SKM-1 treated with dmso at 0.1 percent for 144 hours (cell line): ENCODE measurements around the gene RGS14.

Experiments
- DNase-seq: peaks from one replicate; lab custom pipeline; 2025; ENCODE audit not compliant: unreplicated experiment; lab: John Stamatoyannopoulos, UW

The RGS14 gene, protein sequence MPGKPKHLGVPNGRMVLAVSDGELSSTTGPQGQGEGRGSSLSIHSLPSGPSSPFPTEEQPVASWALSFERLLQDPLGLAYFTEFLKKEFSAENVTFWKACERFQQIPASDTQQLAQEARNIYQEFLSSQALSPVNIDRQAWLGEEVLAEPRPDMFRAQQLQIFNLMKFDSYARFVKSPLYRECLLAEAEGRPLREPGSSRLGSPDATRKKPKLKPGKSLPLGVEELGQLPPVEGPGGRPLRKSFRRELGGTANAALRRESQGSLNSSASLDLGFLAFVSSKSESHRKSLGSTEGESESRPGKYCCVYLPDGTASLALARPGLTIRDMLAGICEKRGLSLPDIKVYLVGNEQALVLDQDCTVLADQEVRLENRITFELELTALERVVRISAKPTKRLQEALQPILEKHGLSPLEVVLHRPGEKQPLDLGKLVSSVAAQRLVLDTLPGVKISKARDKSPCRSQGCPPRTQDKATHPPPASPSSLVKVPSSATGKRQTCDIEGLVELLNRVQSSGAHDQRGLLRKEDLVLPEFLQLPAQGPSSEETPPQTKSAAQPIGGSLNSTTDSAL

DNA sequence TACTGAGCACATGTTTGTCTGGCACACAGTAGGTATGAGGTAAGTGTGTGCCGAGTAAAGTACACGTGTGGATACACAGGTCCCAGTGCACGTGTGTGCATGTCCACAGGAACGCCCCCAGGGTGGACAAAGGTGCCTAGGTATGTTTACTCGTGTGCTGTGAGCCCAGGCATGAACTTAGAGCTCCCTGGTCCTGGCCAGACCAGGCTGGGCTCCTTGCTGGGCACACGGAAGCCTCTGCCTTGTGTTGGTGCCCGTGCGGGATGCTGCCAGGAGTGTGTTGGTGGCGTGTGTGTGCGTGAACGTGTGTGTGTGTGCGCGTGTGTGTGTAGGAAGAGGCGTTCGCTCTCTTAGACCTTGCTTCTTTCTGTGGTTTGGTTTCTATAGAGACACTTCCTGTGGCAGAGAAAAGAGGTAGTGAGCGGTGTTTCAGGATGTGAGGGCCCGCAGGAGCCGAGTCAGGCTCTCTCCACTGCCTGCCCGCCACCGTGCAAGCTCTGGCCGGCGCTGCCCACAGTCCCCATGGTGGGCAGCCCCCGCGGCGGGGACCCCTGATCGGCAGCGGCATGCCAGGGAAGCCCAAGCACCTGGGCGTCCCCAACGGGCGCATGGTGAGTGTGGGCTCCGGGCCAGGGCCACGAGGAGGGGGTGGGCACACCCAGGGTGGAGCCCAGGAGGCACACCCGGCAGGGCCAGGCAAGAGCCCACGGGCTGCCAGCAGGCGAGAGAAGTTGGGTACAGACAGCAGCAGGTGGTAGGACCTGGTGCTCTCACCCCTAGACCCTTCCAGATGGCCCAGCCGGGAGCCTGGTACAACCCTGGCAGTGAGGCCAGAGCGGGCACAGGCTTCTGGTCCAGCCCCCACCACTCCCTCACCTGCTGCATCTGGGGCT, at the start of gene RGS14:
TSS of gene RGS14 (plus strand) at position 466 of the 893 bp plus-strand sequence. CDS start at position 567, 101 bp downstream.
- peak; percentile 96 for DNase-seq

DNA sequence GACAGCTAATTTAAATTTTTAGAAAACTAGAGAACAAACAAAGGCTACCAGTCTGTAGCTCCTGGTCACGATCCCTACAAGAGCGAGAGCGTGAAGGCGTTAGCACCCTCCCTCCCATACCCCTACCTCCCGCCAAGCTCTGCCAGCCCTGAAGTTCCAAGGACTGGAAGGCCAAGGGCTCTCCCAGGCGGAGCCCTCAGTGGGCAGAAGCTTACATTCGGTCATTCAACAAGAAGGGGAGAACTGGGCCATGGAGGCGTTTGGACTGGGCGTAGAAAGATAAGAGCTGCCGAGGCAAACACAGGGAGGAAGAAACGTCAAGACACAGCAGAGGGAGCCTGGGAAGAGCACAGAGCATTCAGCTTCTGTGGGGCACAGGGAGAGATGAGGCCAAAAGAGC, 49.0 kb upstream of the RGS14 start:
- DNase-seq, result no peak

DNA sequence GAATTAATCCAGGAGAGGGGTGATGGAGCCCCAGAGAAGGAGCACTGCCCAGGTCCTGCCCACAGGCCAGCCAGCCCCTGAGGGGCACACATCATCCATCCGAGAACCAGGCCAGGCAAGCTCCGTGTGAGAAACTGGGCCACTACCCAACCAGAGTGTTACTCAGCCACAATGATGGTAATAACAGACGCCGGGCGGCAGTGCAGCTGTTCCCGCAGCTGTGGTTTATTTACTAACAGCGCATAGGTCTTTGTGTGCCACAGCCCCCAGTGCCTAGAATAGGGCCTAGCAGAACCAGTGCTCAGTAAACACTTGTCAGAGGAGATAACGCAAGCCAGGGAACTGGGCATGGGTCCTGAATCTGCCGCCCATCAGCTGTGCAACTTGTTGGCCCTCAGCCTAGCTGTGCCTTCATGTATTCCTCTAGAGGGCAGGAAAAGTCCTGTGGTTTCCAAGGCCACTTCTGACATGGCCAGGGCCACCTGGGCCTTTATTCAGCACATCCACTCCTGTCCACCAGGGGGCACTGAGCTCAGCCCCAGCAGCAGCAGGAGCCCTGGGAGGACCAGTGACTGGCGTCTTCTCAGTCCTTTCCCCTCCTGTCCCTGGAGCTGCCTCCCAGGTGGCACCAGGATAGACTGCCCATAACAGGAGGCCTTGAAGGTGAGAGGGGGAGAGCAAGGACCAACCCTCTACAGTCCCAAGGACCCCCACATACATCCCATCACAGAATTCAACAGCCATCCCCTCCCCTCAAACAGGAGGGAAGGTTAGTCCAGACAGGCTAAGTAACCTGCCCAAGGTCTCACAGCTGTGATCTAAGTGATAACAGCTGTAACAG, 48.2 kb upstream of the RGS14 start:
- DNase-seq, result peak; percentile 48

DNA sequence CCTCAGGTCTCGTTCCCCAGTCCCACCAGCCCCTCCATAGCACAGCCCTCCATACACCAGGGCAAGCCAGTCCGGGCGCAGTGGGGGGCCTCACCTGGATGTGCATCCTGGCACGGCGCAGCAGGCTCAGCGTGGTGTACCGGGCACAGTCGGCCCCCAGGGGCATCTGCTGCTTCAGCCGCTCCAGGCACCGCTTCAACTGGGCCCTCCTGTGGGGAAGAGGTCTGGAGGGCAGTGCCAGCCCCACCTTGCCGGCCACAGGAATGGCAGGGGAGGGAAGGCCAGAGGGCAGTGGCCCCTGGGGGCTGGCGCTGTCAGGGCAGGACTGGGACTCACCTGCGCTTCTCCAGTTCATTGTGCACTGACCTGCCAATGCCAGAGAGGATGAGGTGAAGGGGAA, 47.4 kb upstream of the RGS14 start:
- DNase-seq, result no peak

DNA sequence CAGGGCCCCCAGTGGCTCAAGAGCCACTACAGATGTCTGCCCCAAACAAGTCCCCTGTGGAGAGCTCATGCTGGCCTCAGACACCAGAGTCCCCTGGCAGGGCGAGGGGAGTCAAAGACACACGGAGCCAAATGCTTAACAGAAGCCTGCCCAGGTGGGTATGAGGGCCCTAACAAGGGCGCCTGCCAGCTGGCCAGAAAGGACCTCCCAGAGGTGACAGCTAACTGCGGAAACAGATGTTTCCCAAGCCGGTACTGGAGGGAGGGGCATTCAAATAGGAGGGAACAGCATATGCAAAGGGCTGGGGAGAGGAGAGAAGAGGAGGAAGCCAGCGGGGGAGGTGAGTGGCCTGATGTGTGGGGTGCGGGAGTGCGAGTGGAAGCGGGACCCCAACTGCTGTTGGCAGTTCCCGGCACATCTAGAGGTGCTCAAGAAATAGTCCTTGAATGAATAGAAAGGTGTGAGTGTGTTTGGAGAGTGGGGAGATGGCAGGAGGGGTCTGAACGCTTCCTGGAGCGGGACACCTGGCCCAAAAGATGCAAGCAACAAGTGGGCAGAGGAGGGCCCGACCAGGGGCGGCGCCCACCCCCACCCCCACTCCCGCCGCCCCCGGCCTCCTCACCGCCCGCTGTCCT, 46.9 kb upstream of the RGS14 start:
- DNase-seq, result peak; percentile 67

DNA sequence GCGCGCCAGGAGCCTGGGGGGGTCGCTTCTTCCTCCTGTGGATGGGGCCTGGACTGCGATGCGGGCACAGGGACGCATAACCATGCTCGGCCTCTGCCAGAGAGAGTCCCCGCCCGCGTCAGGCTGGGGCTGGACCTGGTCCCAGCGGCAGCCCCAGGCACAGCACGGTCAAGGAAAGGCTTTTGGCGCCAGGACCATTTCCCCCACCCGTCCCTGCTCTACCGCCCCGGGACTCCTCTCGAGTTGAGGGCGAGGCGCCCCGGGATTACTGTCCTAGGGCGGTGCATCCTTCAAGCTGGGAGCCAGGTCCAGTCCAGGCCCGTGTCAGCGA, 46.4 kb upstream of the RGS14 start:
- no peak for DNase-seq

DNA sequence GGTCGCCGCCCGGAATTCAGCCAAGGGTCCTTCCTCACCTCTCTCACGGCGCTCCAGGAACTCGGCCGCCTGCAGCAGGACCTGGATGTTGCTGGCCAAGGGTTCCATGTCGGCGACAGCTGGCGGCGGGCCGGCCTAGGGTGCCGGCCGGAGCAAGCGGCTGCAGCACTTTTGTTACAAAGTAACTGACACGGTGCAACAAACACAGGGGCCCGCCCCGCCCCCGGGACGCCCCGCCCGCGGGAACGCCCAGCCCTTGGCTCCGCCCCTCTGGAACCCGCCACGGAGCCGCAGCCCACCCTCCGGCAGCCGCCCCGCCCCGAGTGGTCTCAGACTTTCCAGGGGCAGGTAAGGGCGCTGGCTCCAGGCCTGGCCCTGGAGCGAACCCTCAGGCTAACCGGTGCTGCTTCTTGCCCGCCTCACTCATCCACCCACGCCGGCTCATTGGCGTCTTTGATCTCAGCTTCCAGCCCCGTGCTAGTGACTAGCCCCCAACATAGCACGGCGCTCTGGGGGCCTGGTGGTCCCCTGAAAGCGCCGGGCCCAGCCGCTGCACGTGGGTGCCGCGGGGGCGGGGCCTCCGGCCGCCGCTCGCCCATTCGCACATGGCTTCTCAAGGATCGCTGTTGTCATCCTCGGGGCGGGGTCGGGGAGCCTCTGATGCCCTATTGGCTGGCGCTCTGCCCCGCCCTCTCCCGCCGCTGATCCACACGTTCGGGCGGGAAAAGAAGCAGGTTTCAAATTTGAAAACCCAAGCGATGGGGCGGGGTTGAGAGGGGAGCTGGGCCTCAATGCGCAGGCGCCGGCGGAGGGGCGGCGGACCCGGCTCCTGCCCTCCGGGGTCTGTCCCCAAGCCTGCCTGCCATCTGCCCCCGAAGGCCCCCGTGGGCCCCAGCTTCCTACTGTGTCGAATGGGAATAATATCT, 45.7 kb upstream of the RGS14 start, which contains the start of gene MXD3:
TSS of gene MXD3 (minus strand) at position 176 of the 926 bp plus-strand sequence. CDS start at position 108, 68 bp downstream.
- peak; percentile 96 for DNase-seq

DNA sequence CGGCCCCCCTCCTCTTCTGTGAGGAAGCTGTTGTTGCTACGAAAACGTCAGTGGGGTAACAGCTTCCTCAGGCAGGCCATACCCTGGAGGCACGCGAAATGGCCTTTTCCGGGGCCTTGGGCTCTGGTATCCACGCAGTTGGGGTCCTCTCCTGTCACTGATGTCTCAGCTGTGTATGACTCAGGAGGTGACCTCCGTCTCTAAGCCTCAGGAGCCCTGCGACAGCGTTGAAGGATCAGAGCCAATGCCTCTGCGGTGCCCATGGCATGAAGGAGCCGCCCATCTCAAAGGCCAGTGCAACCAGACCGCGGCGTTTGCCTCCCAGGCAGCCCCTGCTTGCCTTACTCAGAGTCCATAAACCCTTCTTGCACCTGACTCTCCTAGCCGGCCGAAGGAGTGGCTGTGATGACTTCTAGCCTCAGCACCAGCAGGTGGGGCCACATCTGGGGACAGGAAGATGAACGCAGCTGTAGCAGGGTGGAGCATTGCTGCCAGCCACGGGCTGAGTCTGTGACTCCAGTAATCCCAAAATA, 45.0 kb upstream of the RGS14 start:
- DNase-seq, result no peak

DNA sequence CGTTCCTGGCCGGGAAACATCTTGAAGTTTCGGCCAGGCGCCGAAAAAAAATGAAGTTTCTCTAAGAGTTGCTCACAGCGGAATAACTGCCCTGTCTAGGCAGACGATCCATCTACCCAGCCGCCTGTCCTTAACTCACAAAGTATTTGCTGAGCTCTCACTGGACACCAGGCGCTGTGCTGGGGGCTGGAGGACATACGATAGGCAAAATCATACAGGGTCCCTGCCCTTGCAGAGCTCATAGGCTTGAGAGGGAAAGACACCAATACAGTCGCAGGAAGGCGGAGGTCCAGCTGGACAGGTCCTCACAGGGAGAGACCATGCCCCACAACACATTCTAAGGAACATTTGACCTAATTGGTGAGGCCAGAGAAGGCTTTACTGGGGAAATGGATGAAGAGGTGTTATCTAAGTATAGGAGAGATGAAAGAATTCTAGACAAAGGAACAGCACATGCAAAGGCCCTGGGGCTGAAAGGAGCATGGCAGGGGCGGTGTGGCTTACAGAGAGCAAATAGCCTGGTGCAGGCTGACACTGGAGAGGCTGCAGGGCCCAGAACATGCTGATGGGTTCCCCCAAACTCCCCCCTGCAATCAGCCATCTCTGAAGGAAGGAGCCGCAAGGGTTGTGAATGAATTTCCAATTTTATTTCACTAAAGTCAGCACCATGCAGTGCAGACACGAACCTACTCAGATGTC, 44.0 kb upstream of the RGS14 start:
- no peak for DNase-seq

DNA sequence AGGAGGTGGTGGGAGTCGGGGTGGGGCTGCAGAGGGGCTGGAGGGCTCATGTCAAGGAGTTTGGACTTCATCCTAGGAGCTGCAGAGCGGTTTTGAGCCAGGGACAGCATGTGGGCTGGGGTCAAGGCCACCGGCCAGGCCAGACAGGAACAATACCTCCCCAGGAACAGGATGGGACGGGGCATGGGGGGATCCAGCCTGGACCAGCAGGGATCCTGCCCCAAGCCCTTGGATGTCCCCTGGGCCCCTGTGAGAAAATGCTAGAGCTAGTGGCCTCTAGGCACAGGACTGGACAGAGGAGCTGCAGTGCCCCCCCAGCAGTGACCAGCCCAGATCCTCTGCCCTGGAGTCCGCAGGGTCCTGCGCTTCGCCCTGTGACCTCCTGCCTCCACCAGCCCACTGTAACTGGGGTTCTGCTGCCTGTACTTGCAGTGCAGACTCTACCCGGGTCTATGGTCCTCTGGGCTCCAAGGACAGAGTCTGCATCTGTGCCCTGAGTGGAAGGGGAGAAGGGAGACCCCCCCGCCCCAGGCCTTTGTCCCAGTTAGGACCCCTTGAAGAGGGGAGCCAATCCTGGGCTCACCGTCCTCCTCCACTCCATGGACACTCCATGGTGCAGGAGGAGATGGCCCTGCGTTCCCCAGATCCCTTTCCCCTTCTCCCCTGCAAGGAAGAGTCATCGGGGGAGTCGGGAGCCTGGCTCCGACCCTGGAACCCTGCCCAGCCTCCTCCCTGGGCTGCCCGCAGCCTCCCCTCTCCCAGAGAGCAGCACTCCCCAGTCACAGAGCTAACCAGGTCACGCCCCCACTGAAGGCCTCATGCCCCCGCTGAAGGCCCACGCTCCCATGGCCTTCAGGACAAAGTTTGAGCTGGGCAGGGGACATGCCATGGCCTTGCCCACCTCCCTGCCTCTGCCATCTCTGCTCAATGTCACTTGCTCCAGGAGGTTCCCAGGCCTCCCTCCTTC, 43.1 kb upstream of the RGS14 start:
- DNase-seq, result no peak

DNA sequence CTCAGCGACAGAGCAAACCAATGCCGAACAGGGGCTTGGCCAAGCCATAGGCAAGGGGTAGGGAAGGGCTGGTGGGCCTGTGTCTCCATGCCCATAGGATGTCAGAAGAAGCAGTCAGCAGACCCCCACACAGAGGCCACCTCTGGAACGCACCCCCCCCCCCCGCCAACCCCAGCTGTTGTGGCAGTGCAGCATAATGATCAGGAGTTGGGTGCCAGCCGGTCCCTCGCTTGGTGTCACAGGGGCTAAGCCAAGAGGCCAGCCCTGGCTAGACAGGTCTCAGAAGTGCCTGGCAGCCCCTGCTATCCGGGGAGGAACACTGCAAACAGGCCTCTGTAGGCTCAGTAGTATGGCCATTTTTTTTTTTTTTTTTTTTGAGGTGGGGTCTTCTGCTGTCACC, 42.3 kb upstream of the RGS14 start:
- no peak for DNase-seq

DNA sequence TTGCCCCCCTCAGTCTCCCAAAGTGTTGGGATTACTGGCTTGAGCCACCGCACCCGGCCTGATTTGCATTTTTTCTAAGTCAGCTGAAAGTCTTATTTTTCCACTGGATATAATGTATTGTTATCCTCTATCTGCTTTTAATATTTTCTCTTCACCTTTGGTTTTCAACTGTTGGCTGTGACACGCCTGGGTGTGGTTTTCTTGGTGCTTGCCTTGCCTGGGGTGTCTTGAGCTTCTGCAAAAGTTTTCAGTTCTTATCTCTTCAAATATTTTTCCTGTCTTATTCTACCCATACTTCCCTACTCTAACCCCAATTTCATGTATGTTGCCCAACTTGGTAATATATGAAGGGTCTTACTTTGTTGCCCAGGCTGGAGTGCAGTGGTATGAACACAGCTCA, 41.7 kb upstream of the RGS14 start:
- no peak for DNase-seq

DNA sequence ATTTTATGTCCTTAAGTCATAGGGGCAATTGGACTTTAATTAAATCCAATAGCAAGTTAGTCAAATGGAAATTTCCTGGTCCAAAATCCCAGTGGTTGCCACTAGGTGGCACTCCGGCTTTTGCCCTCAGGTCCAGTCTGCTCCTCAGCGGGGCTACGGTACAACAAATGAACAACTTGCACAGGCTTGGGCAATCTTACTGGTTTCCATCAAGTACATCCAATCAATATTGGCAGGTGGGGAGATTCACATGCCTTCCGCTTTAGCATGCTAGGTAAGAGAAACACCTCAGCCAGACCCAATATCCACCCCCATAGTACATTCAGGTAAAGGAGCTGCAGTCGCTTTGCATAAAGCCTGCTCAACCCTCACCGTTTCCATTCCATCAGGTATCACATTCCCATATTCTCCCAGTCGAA, 39.8 kb upstream of the RGS14 start:
- DNase-seq, result peak; percentile 61

DNA sequence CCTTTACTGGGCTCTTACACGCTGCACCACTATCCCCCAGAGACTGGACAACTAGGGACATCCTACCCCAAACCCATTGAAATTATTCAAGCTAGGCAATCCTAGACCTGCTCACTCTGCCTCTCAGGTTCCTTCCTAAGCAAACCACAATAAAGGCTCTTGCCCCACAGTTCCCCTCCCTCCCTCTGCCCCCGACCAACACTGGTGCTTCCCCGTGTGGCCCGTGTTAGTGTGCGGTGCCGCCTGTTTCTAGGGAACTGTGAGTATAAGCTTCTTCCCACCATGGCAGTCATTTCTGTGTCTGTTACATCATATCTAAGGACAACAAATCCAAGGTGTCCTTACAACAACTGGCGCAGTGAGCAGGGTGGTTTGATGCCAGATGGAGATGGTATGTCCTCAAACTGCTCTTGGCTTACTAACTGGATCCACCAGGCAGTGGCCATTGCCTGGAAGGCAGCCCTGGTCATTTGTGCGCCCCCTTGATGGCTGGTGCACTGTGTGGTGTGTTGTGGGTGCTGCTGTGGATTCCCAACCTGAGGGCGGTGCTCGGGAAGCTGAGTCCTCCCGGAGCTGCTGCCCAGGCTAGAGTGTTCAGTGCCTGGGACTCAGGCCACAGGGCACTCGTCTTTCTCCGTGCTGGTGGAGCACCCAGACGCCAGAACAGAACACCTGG, 37.7 kb upstream of the RGS14 start:
- DNase-seq, result no peak

DNA sequence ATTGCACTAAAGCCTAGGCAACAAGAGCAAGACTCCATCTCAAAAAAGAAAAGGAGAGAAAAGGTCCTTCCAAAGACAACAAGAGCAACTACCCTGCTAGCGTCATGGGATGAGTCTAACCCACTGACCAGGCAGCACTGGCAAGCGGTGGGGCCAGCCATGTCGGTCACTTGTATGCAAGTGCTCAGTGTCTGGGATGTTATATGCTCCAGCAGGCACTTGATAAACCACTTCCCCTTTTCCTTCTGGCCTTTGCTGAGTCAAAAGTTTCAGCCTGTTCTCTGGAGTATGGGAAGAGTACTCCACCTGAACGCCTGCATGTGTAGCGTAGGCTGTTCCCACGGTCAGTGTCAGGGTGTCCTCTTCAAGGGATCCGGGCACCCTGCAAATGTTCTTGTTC, 36.8 kb upstream of the RGS14 start:
- DNase-seq, result peak; percentile 70

DNA sequence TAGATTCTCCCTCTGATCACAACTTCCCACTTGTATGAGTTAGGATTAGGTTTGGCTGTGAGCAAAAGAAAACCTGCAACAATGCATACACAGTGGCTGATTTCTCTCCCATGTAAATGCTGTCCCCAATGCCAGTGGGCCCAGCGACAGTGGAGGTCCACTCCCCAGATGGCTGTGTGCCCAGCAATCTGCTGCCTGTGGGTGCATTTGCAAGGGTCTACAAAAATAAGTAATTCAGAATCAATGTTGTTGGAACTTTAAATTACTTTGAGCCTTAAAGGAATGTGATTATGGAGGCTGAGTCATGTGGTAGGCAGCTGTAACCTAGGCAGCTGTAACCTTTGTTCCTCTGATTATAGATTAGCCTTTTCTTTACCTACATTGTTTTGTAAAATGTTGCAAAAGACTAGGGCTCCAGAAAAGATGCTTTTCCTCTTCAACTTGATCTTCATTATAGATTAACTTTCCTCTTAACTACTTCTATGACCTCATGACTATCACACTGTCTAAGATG, 31.8 kb upstream of the RGS14 start:
- no peak for DNase-seq
